HG02571 (cell line): ENCODE measurements around the gene SERINC3.

Experiments used
- ATAC-seq: cut with Tn5 transposase; IDR thresholded peaks from one replicate; pipeline ENCODE4 v1.9.1; 2021; ENCODE audit warnings: mild to moderate bottlenecking, moderate library complexity; ENCODE audit not compliant: unreplicated experiment

Gene SERINC3

GRCh38 chr20:44533928-44534327, 12.1 kb upstream of the SERINC3 start:
- no peak for ATAC-seq

DNA sequence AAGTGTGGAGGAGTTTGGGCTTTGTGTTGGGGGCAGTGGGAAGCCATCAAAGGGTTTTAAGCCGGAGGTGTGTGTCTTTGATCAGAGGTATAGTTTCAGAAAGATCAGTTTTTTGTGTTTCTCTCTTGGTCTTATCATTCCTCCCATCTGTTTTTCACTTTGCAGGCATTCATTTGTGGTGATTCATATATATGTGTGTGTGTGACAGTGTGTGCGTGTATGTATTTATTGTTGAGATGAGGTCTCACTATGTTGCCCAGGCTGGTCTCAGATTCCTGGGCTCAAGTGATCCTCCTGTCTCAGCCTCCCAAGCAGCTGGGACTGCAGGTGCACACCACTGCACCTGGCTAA, 11.1 kb upstream of the SERINC3 start:
- ATAC-seq, result no peak

GRCh38 chr20:44532259-44532980, 10.6 kb upstream of the SERINC3 start:
- ATAC-seq, result no peak

DNA sequence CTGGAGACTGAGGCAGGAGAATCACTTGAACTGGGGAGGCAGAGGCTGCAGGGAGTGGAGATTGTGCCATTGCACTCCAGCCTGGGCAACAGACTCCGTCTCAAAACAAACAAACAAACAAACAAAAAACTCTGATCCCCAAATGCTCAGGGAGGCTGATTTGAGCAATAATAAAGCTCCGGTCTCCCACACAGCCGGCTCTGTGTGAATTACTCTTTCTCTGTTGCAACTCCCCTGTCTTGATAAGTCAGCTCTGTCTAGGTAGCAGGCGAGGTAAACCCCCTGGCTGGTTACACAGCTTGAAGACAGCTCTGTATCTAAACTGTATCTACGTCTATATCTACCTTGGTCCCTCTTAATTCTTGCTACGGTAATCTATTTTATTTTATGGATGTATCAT, 6.4 kb upstream of the SERINC3 start:
- no peak for ATAC-seq

DNA sequence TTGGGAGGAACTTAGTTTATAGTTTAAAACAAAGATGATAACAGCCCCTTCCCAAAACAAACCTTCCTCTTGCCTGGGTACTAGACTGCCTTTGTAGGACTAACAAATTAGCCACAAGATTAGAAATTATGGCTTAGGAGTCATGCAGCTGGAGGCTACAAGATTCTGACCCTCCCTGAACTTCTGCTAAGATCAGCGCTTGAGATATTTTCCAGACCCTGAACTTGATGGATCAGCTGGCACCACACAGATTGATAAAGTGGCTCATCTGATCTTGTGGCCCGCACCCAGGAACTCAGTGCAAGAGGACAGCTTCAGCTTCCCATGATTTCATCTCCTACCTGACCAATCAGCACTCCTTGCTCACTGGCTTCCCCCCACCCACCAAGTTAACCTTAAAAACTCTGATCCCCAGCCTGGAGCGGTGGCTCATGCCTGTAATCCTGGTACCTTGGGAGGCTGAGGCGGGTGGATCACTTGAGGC, 5.9 kb upstream of the SERINC3 start:
- ATAC-seq, result no peak

- no peak for ATAC-seq
These were observed 4.3 kb upstream of the SERINC3 start for GRCh38 chr20:44526129-44526528.

DNA sequence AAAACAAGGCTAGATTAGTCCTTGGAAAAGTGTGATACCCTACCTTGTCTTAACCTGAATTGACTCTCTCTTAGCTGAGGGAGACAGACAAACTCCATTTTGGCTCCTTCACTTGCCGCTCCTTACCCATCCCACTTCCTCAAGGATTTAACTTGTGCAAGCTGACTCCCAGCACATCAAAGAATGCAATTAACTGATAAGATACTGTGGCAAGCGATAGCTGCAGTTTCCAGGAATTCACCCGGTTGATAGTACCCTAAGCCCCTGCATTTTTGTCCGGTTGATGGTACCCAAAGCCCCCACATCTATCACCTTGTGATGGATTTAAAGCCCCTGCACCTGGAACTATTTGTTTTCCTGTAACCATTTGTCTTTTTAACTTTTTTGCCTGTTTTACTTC, 1.9 kb upstream of the SERINC3 start:
- no peak for ATAC-seq

GRCh38 chr20:44522841-44523240, 971 bp upstream of the SERINC3 start:
- no peak for ATAC-seq

DNA sequence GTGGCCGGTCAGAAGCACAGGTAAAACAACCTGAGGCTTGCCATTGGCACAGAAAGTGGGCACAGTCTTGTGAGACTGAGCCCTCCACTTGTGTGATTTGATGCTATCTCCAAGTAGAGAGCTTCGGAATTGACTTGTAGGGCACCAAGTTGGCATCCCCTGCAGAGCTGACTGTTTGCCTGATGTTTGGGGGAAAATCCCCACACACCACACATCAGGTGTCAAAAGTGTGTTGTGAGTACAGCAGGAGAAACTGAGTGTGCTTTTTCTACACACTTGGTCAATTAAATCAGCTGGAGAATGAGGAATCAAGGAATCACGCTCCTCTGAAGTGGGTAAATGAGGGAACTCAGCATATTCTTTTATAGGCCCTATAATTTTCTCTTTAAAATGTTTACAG, 989 bp downstream of the SERINC3 start:
- no peak for ATAC-seq

DNA sequence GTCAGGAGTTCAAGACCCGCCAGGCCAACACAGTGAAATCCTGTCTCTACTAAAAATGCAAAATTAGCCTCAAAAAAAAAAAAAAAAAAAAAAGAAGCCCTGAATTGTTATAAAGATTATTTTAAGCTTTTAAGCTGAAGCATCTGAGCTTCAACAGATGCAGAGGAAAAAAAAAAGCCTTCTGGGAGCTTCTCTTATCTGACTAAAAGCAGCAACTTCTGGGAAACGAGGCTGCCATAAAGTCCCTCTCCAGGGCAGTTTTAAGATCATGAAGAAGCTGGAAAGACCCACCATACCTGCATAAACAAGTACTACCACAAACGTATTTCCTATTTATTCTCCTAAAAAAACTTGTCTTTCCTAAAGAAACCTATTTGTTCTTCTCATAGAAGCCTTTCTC, 3.6 kb downstream of the SERINC3 start:
- no peak for ATAC-seq

GRCh38 chr20:44517454-44517853, 4.4 kb downstream of the SERINC3 start:
- ATAC-seq, result no peak

DNA sequence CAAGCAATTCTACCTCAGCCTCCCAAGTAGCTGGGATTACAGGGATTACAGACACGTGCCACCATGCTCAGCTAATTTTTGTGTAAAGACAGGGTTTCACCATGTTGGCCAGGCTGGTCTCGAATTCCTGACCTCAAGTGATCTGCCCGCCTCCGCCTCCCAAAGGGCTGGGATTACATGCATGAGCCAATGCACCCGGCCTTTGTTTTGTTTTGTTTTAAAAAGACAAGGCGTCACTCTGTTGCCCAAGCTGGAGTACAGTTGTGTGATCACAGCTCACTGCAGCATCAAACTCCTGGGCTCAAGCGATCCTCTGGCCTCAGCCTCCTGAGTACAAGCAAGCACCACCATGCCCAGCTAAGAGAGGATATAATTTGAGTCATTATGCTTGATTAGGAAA, 5.4 kb downstream of the SERINC3 start:
- no peak for ATAC-seq

- ATAC-seq, result no peak
These were observed 8.0 kb downstream of the SERINC3 start for GRCh38 chr20:44513871-44514270.

GRCh38 chr20:44509762-44510161, 12.1 kb downstream of the SERINC3 start:
- no peak for ATAC-seq

GRCh38 chr20:44504402-44505307, 17.2 kb downstream of the SERINC3 start:
- no peak for ATAC-seq

- no peak for ATAC-seq
These were observed 18.9 kb downstream of the SERINC3 start for GRCh38 chr20:44502968-44503367.

GRCh38 chr20:44501448-44501847, 20.4 kb downstream of the SERINC3 start:
- no peak for ATAC-seq

- ATAC-seq, result no peak
These were observed 21.6 kb downstream of the SERINC3 start for GRCh38 chr20:44500221-44500620.

GRCh38 chr20:44497761-44498160, 24.1 kb downstream of the SERINC3 start:
- no peak for ATAC-seq

DNA sequence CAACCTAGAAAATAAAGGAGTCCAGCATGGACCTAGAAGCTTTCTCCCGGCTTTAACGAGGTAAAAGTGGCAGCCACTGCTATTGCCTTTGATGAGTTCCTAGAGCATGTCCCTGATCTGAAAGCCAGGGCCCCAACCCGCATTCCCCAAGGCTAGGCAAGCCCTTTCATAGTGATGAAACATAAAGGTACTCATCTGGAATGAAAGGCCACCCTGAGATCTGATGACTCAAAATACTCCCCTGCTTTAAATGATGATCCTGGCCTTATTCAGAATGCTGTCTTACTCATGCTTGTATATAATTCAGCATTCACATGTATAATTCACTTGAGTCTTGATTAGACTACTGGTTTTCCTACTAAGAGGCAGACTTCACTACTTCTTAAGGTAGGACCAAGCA, 24.9 kb downstream of the SERINC3 start:
- no peak for ATAC-seq

- no peak for ATAC-seq
These were observed 25.9 kb downstream of the SERINC3 start for GRCh38 chr20:44495802-44496481.

GRCh38 chr20:44495257-44495656, 26.6 kb downstream of the SERINC3 start:
- ATAC-seq, result no peak
